Stimulated activated CD4-positive, alpha-beta T cell treated with anti-CD3 and anti-CD28 coated beads, Interleukin-4, amount 100 ng/mL, for 1 hour (primary cell): Measurements from ENCODE around the gene PALM3.

Source experiments
- DNase-seq: peaks from one replicate; pipeline ENCODE4 v3.0.0-alpha.2; 2020

The PALM3 gene

GRCh38 chr19:14089662-14090508 is 28.0 kb upstream of the PALM3 start:
- DNase-seq: peak; percentile 57

DNA sequence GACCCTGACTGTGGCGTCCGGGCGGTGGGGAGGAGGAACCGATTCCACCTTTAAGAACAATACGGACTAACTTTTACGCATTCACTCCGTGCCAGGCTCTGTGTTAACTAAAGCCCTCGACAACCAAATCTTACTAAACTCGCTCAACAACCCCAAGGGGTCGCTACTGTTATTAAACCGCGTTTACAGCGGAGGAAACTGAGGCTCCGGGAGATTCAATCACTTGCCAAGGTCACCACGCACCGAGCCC is 27.5 kb upstream of the PALM3 start:
- DNase-seq: no peak

GRCh38 chr19:14088634-14089411 is 26.9 kb upstream of the PALM3 start:
- no peak for DNase-seq

DNA sequence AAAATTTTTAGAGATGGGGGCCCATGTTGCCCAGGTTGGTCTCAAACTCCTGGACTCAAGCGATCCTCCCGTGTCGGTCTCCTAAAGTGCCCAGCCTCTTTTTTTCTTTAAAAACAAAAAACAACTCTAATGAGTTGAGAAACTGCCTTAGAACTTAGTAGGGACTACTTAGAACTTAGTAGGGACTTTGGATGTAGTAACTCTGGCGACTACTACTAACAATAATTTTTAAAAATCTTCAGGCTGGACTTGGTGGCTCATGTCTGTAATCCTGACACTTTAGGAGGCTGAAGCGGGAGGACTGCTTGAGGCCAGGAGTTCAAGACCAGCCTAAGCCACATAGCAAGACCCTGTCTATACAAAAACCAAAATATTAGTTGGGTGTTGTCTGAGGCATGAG is 24.2 kb upstream of the PALM3 start:
- DNase-seq: no peak

GRCh38 chr19:14085309-14085995 is 23.6 kb upstream of the PALM3 start, which contains the start of gene C19orf67:
C19orf67 (minus strand) TSS chr19:14085783; CDS start chr19:14085627, 156 bp downstream.
- no peak for DNase-seq

DNA sequence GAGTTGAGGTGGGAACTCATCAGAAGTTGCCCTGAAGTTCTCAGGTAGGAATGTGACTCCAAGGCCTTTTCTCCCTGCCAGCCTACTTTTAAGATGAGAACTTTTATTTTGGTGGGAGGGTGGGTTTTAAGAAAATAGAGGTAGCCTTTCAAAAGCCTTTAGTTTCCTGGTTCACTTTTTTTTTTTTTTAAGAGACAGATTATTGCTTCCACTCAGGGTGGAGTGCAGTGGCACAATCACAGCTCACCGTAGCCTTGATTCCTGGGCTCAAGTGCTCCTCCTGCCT is 20.7 kb upstream of the PALM3 start:
- DNase-seq: no peak

DNA sequence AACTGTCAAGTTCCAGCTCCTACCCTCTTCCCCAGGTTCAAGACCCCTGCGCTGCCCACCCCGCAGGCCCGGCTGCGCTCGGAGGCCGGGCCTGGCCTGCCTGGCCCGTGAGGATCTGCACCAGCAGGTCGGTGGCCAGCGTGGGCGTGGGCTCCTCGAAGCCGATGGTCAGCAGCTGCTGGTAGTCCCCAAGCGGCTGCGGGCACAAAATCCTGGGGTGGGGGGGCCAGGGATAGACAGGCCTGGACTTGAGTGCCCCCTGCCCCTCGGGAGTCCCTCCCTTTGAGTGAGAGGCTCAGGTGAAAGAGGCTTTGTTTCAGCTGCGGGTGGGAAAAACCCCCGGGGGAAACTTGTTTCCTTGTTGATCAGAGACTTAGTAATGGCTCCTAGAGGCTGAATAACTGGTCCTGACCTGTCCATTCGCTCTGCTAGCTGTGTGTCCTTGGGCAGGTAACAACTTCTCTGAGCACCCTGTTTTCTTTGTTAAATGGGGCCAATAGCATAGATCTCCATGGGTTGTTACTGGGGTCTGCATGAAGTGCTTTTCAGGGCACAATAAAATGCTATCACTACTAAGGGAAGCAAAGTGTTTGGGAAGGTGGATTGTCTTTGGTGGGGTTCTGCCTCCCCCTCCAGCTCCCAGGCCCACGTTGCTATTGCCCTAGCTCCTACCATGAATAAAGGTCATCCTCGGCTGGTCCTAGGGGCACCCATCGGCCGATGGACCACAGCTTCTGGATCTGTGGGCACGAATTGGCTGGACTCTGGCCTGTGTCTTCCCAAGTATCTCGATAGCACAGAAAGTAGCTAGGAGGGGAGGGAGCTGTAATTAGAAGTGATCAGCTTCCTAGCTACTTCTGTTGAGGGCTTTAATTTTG is 20.2 kb upstream of the PALM3 start:
- DNase-seq: peak; percentile 43

- DNase-seq: peak; percentile 98
Measured at GRCh38 chr19:14080887-14081796, 19.3 kb upstream of the PALM3 start.

- DNase-seq: no peak
Measured at GRCh38 chr19:14078411-14078810, 16.5 kb upstream of the PALM3 start.

GRCh38 chr19:14073925-14074838 is 12.3 kb upstream of the PALM3 start:
- DNase-seq: peak; percentile 35

DNA sequence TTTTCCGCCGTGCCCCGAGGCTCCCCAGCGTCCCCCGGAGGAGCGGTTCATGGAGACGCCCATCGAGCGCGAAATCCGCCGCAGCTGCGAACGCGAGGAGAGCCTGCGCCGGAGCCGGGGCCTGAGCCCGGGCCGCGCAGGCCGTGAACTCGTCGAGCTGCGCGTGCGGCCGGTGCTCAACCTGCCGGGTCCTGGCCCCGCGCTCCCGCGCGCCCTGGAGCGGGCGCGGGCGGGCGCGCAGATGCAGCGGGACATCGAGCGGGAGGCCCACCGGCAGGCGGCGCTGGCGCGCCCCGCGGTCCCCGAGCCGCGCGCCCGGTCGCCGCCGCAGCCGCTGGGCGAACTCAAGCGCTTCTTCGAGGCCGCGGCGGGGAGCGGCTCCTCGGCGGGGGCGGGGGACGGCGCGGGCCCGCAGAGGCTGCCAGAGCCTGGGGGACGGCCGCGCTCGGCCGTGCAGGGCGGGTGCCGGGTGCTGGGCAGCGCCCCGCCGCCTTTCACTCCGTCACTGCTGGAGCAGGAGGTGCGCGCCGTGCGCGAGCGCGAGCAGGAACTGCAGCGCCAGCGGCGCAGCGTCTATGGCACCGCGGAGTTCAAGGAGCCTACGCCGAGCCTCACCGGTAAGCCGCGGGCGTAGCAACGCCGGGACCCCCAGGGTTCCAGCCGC is 11.5 kb upstream of the PALM3 start:
- DNase-seq: peak; percentile 79

DNA sequence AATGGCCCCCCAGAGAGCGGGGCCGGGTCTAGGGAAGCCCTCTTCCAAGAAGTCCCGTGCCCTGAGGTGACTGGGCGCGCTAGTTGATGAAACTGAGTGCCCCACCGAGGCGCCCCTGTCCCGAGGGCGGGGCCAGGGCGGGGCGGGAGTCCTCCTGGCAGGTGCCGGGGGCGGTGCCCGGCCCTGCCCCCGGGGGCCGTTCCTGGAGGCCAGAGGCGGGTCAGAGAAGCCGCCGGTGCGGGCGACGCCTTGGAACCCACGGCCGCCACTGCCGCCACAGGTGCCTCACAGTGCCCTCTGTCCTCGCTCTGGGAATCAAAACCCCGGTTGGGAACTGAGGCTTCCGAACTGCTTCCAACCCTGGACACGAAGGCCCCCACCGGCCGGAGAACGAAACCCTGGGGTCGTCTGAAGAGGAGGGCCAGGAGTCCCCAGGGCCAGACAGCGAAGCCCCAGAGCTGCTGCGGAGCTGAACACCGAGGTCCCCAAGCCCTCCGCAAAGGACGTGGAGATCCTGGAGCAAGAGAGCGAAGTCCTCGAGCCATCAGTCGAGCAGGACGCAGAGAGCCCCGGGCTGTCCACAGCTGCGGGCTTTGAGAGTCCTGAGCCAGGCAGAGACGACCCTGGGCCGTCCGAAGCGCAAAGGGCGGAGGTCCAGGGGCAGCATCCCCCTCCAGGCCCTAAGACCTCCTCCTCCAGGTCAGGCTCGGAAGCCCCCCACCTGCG is 10.8 kb upstream of the PALM3 start, which contains the start of gene MISP3:
MISP3 (plus strand) TSS at position 252 of the 726 bp plus-strand sequence. CDS start 524 bp downstream, outside the sequence.
- DNase-seq: peak; percentile 31

DNA sequence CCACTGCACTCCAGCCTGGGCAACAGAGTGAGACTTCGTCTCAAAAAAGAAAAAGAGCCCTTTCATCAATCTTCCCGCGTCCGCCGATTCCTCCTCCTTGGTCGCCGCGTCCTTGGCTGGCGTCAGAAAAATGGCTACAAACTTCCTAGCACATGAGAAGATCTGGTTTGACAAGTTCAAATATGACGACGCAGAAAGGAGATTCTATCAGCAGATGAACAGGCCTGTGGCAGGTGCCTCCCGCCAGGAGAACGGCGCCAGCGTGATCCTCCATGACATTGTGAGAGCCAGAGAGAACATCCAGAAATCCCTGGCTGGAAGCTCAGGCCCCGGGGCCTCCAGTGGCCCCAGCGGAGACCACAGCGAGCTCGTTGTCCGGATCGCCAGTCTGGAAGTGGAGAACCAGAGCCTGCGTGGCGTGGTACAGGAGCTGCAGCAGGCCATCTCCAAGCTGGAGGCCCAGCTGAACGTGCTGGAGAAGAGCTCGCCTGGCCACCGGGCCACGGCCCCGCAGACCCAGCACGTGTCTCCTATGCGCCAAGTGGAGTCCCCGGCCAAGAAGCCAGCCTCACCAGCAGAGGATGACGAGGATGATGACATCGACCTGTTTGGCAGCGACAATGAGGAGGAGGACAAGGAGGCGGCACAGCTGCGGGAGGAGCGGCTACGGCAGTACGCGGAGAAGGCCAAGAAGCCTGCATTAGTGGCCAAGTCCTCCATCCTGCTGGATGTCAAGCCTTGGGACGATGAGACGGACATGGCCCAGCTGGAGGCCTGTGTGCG is 8.6 kb upstream of the PALM3 start:
- no peak for DNase-seq

DNA sequence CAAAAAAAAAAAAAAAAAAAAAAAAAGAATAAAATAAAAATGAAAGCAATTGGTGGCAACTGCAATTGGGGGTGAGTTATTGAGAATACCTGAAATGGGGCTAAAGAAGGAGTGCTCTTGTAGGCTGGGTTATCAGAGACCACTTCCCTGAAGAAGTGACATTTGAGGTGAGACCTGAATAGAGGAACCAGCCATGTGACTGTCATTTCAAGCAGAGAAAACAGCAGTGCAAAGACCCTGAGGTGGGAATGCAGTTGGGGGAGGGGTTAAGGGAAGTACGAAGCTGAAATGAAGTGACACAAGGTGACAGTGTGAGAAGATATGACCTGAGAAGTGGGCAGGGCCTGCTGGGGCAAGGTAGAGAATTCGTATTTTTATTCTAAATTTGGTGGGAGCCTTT is 4.3 kb upstream of the PALM3 start:
- DNase-seq: no peak

DNA sequence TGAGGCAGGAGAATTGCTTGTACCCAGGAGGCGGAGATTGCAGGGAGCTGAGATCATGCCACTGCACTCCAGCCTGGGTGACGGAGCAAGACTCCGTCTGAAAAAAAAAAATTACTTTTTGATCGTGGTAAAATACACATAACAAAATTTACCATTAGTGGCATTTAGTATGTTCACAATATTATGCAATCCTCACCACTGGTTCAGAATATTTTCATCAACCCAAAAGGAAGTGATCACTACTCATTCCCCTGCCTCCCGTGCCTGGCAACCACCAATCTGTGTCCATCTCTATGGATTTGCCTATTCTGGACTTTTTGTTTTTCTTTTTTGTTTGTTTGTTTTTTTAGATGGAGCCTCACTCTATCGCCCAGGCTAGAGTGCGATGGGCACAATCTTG is 1.2 kb upstream of the PALM3 start:
- DNase-seq: no peak

DNA sequence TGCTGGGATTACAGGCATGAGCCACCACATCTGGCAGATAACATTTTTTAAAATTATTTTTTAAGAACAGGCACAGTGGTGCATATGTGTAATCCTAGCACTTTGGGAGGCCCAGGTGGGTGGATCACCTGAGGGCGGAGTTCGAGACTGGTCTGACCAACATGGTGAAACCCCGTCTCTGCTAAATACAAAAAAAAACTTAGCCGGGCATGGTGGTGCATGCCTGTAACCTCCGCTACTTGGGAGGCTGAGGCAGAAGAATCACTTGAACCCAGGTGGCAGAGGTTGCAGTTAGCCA is 631 bp upstream of the PALM3 start:
- DNase-seq: no peak

DNA sequence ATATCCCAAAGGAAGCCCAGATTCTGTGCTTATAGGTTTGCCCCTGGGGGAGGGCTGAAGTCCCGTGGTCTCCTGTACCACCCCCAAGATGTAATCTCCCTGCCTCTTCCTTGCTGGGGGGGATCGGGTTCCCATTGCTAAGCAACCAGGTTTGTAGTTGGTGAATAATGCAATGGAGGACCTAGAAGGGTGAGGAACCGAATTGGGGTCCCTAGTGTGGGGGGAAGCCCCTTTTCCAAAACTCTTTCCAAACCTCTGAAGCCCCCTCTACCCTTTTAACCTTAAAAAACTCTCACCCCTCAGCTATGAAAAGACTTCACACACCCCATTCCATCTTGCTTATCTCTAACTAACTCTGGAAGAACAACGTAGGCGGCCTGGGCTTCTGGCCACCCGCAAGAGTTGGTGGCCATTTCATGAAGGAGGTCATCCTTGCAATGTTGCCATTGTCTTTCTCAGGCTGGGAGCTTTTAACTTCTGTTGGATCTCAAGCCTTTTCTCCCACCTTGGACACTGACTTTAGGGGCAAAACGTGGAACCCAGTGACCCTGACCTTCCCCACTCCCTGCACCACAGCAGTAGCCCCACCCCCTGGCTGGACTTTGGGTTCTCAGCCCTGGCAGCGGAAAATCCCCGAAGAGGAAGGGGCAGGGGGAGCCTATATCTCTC is 661 bp downstream of the PALM3 start:
- DNase-seq: no peak

DNA sequence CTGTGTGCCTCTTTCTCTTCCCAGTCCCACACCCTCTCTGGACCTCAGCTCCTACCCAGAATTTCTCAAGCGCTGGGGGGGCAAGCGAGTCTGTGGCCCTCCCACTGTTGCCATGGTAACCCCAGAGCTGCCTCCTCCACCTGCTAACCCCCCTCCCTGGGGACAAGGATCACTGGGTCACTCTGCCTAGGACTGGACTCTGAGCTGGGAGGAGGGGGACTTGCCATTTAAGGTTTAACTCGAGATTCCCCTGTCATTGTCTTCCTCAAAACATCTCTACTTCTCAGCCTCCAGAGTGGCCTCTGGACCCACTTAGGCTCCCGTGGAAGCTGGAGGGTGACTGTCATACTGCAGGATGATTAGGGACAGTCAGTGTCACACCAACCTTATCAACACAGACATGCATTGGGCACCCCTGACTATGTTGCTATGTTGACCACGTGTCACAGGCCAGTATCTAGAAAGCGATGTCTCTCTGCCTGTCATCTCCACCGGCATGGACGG is 2.2 kb downstream of the PALM3 start:
- no peak for DNase-seq
